NOMO-1 (cell line): ENCODE results near the gene SLC23A2.
"Not testable (repeated sequence)": the region's sequence is repeated elsewhere in the genome, so short reads cannot be mapped to it uniquely, and the experiment has no call there.

Source experiments
- DNase-seq, 2 experiments: peaks; one replicate each; lab custom pipeline; 2025; ENCODE audit not compliant: unreplicated experiment in 2 of 2; lab: John Stamatoyannopoulos, UW

SLC23A2 gene

GRCh38 chr20:5001174-5002076, at the start of gene SLC23A2:
Gene SLC23A2, minus strand, starts transcription at chr20:5001510. Its CDS starts 68,948 bp downstream, at chr20:4932562.
- DNase-seq = no peak

- peak; percentile 75 to 87 for DNase-seq
Measured at GRCh38 chr20:5046656-5047339, 45.5 kb upstream of the SLC23A2 start.

- no peak for DNase-seq
Measured at GRCh38 chr20:5045906-5046305, 44.6 kb upstream of the SLC23A2 start.

GRCh38 chr20:5044075-5044620, 42.8 kb upstream of the SLC23A2 start:
- DNase-seq = no peak

- DNase-seq = no peak
Measured at GRCh38 chr20:5041433-5041832, 40.1 kb upstream of the SLC23A2 start.

- DNase-seq = no peak
Measured at GRCh38 chr20:5040345-5040744, 39.0 kb upstream of the SLC23A2 start.

- DNase-seq = no peak
Measured at GRCh38 chr20:5039889-5040288, 38.6 kb upstream of the SLC23A2 start.

- DNase-seq = peak in 1 of 2 experiments; percentile 15
Measured at GRCh38 chr20:5039255-5039657, 37.9 kb upstream of the SLC23A2 start.

GRCh38 chr20:5036828-5037227, 35.5 kb upstream of the SLC23A2 start:
- no peak for DNase-seq

GRCh38 chr20:5035518-5035917, 34.2 kb upstream of the SLC23A2 start:
- not testable (repeated sequence) for DNase-seq

GRCh38 chr20:5033566-5033965, 32.3 kb upstream of the SLC23A2 start:
- no peak for DNase-seq

- not testable (repeated sequence) for DNase-seq
Measured at GRCh38 chr20:5031701-5032100, 30.4 kb upstream of the SLC23A2 start.

GRCh38 chr20:5031206-5031557, 29.9 kb upstream of the SLC23A2 start:
- no peak for DNase-seq

GRCh38 chr20:5030348-5031205, 29.3 kb upstream of the SLC23A2 start:
- DNase-seq = peak in 1 of 2 experiments; percentile 36

GRCh38 chr20:5028258-5029059, 27.1 kb upstream of the SLC23A2 start:
- not testable (repeated sequence) for DNase-seq

GRCh38 chr20:5024982-5025381, 23.7 kb upstream of the SLC23A2 start:
- no peak for DNase-seq

GRCh38 chr20:5024103-5024502, 22.8 kb upstream of the SLC23A2 start:
- no peak for DNase-seq

- DNase-seq = not testable (repeated sequence)
Measured at GRCh38 chr20:5023171-5023570, 21.9 kb upstream of the SLC23A2 start.

GRCh38 chr20:5020760-5021159, 19.4 kb upstream of the SLC23A2 start:
- no peak for DNase-seq
